ENCODE results near the gene MAD1L1.
"Not testable (repeated sequence)": the region's sequence is repeated elsewhere in the genome, so short reads cannot be mapped to it uniquely, and the experiment has no call there.

MAD1L1 gene

GRCh38 chr7:1978656-1979590 is 253.8 kb downstream of the MAD1L1 start:
- DNase-seq, result no peak

DNA sequence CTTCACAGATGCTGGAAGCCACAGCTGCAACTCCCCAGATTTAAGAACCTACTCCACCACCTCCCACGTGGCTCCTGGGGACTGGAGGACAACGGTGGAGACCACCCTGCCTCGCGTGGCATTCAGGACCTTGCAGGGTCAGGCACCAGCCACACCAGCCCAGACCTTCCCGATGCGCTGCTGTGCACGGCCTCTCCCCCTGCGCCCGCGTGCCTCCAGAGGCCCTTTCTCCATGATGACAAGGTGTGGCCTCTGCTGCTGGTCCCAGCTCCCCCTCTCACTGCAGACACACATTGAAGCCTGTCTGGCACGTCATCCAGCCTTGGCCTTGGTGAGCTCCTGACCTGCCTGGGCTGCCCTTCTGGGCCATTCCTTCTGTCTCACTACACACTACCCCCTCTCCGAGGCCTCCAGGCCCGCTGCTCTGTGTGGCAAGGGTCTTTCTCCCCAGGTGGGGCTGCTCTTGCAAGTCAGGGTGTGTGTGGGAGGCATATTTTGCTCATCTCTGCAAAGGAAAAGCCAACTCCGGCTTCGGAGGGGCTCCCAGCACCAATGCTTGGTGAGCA is 254.8 kb downstream of the MAD1L1 start:
- DNase-seq, result no peak

- no peak for DNase-seq
Measured at GRCh38 chr7:1977059-1977875, 255.5 kb downstream of the MAD1L1 start.

DNA sequence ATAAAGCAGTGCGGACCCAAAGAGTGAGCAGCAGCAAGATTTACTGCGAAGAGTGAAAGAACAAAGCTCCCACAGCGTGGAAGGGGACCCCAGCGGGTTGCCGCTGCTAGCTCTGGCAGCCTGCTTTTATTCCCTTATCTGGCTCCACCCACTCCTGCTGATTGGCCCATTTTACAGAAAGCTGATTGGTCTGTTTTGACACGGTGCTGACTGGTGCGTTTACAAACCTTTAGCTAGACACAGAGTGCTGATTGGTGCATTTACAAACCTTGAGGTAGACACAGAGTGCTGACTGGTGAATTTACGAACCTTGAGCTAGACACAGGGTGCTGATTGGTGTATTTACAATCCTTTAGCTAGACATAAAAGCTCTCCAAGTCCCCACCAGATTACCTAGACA is 256.2 kb downstream of the MAD1L1 start:
- DNase-seq, result not testable (repeated sequence)

GRCh38 chr7:1975581-1975980 is 257.2 kb downstream of the MAD1L1 start:
- DNase-seq, result no peak

GRCh38 chr7:1975179-1975578 is 257.6 kb downstream of the MAD1L1 start:
- DNase-seq, result no peak

DNA sequence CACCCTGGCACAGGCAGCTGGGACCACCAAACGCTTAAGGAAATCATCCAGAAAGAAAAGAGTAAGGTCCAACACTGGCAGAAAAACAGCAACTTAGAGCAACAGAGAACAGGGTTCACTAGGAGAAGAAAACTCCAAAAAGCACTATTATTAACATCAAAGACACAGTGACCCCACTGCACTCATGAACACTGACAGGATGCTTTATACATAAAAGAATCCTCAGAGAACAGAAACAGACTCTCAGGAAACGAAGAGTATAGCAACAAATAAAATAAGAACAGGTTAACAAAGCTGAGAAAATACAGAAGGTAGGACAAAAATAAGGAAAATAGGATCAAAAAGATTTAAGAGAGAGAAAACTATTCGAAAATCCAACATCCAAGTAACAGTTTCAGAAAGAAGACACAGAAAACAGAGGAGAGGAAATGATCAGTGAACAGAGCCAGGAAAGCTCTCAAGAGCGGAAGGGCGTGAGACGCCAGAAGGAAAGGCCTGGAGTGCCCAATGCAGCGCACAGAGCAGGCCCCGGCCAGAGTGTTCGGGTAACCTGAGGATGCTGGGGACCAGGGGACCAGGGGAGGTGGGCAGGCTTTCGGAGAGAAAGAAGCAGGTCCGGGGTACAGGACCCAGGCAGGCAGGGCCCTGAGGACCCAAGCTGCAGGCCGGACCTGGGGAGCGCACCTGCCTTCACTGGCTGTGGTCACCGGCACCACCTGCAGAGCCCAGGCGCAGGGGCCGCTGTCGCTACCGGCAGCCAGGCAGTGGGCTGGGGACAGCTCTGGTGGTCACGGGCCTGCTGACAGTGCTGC is 258.2 kb downstream of the MAD1L1 start:
- no peak for DNase-seq

DNA sequence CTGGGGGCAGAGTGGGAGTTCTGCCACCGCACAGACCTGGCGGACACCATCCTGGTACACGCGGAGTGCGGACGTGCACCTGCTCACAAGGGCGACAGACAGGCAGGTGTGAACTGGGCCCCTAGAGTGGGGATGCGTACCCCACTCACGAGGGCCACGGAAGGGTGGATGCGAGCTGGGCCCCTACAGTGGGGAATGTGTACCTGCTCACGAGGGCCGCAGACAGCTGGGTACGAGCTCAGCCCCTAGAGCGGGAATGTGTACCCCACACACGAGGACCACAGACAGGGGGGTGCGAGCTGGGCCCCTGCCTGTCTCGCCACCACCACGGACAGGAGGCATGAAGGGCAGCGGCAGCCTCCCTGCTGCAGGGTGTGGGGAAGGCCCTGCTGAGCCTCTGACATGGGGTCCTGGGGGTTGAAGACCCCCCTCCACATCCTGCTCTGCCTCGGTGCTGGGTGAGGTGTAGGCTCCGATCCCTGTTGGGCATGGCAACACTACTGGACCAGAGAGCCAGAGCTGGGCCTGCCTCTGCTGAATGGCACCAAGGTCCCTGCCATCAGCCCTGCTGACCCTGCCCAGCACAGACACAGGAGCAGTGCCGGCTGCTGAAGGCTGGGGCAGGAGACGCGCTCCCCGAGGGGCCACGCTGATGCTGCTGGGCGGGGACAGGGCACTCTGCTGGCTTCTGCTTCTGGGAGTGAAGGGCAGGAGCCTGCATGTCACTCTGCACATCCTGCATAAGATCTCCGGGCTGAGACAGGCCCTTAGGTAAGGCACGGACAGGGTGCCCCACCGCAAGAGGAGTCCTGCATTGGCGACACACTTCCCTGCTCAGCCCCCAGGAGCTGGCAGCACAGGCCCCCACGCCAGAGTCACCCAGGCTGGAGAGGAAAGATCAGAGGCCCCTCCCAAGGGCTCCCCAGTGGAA is 259.2 kb downstream of the MAD1L1 start:
- DNase-seq, result no peak

DNA sequence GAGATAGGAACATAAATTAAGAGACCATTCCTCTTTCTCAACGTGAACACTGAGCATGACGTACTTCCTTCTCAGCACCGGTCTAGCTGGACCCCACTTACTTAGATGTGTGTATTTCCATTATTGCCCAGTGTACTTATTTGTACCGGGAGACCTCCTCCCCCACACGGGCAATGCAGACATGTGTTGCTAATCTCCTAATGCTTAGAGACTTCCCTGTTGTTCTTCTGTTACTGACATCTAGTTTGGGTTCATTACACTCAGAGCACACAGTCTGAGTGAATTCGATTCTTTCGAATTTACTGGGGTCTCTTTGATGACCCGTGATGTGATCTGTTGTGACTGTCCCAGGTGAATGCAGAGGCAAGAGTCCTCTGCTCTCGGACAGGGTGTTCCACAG is 260.0 kb downstream of the MAD1L1 start:
- DNase-seq, result no peak

DNA sequence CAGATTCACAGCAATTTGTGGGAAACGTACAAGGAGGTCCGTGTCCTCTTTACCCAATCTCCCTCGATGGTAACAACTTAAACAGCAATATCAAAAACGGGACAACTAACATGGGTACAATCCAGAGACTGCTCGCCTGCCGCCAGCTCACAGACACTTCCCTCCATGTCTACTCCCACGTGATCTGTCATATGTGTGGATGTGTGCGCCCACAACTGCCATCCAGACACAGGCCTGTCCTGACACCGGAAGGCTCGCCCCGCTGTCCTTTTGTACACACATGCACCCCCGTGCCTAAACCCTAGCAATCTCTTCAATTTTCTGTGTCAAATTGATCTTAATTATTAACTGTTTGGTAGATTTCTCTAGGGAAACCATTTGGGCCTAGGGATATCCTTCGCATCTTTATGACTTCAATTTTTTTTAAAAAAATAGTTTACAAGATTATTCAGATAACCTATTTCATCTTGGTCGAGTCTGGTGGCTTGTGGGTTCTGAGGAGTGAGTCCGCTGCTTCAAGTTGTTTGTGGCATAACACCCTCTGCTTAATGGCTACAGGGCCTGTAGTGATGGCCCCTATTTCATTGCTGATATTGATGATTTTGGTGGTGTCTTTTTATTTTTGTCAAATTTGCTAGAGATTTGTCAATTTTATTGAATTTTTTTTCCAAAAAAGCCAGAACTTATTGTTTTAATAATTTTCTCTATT is 260.6 kb downstream of the MAD1L1 start:
- peak; percentile 13 for DNase-seq

GRCh38 chr7:1970895-1971294 is 261.9 kb downstream of the MAD1L1 start:
- no peak for DNase-seq

- not testable (repeated sequence) for DNase-seq
Measured at GRCh38 chr7:1970285-1970660, 262.5 kb downstream of the MAD1L1 start.

DNA sequence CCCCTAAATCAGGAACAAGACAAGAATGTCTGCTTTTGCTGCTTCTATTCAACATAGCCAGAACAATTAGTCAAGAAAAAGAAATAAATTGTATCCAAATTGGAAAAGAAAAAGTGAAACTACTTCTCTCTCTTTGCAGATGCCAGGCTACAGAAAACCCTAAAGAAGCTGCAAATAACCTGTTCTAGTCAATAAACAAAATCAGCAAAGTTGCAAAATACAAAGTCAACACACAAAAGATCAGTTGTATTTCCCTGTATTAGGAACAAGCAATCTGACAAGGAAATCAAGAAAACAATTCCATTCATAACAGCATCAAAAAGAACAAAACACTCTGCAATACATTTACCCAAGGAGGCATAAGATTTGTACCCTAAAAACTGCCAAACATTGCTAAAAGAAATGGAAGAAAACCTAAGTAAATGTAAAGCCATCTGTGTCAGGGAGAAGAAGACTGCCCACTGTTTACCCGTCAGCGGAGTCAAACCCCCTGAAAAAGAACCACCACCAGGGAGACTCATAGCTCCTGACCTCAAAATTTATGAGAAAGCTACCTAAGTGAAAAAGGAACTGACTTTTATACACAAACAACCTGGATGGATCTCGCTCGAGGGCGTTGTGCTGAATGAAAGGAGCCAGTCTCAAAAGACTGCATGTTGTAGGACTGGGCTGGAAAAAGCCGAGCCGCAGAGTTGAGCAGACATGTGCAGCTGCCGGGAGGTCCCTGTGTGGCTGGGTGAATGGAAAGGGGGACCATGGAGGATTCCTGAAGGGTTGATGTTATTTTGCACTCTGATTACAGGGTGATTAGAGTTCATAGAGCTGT is 263.1 kb downstream of the MAD1L1 start:
- no peak for DNase-seq

GRCh38 chr7:1968397-1969111 is 264.2 kb downstream of the MAD1L1 start:
- DNase-seq, result no peak

DNA sequence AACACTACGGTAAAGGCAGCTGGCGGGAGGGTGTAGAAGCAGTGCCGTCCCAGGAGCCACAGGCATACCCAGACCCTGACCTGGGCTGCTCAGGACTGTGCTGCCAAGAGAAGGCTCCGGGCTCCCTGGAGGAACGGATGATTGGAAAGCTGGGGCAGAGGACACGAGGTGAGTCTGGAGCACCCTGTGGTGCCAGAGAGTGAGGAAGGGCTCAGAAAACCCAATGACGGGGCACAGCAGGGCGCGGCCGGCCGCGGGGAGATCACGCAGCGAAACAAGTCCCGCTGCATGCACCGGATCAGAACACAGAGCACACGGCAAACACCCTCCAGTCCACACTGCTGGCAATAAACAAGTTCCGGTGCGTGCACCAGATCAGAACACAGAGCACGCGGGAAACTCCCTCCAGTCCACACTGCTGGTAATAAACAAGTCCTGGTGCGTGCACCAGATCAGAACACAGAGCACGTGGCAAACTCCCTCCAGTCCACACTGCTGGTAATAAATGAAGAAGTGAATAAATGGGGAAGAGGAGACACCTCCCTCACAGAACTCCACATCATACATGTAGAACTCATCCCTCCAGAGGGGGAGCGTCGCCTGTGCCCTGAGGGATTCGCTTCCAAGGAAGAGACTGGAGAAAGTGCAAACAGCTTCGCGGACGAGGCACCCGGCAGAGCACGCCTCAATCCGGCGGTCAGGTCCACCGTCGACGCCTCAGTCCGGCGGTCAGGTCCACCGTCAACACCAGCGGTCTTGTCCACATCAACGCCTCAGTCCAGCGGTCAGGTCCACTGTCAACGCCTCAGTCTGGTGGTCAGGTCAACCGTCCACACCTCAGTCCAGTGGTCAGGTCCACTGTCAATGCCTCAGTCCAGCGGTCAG is 265.0 kb downstream of the MAD1L1 start:
- no peak for DNase-seq

- DNase-seq, result no peak
Measured at GRCh38 chr7:1966631-1967200, 266.0 kb downstream of the MAD1L1 start.

DNA sequence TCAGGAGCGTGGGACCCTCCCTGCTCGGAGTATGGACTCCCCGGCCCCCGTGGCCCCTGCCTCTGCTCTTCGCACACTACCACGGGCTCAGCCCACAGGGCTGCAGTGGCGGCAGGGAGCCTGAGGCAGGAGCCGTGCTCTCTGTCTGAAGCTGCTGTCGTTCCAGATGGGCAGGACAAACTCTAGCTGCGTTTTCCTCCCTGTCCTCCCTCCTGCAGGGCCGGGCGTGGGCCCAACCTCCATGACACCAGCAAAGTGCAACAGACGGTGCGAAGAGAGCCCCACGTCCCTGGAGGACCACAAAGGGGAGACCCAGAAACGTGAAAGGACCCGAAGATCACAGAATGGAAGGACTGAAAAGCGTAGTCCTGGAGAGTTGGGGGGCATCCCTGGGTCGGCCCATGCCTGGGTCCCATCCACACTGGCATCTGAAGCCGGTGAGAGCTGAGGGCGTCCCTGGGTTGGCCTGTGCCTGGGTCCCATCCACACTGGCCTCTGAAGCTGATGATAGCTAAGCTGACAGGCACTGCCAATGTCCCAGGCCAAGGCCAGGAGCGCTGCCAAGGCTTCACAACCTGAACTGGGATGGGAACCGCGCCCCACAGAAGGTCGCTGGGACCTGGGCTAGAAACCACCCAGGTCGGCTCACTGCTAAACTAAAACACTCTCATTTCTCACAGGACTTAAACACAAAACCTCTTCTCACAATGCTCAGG is 267.0 kb downstream of the MAD1L1 start:
- no peak for DNase-seq

Data from CD4-positive, alpha-beta T cell treated with Interleukin-21 for 1 hour (primary cell).